RWPE1 (cell line): ENCODE measurements around the gene PRR23E.

Experiments used
- CTCF ChIA-PET: fragments of 350-600 bp; sonication (Branson Sonifier 250); formaldehyde crosslinking; extraction: SDS; loops from one replicate; lab custom pipeline; 2021; lab: Yijun Ruan, JAX
- POLR2A ChIA-PET: fragments of 400-600 bp; formaldehyde crosslinking; extraction: SDS; loops from one replicate; lab custom pipeline; 2020; ENCODE audit warnings: antibody characterized with exemption; ENCODE audit not compliant: low non-redundant PET; lab: Yijun Ruan, JAX
- DNase-seq: peaks from one replicate; pipeline ENCODE4 v3.0.0; 2012; ENCODE audit warnings: low spot score
- H3K27ac ChIP-seq: fragments of 450-650 bp; 2 replicates; pipeline ENCODE4 v1.5.1; 2017
- TF ChIP-seq, protein P1 (sequence below): fragments of 450-650 bp; conservative IDR thresholded peaks from 2 replicates; pipeline ENCODE4 v1.5.1; 2017; ENCODE audit warnings: low read depth, mild to moderate bottlenecking

PRR23E gene

GRCh38 chr3:127192576-127193232 lies at the start of gene PRR23E:
TSS of gene PRR23E (plus strand) at chr3:127193131. CDS start at chr3:127196686, 3,555 bp downstream.
- CTCF ChIA-PET, result no interaction called here
- POLR2A ChIA-PET, result no interaction called here
- H3K27ac ChIP-seq, result no peak within 1 kb of the TSS
- TF ChIP-seq, protein P1, sequence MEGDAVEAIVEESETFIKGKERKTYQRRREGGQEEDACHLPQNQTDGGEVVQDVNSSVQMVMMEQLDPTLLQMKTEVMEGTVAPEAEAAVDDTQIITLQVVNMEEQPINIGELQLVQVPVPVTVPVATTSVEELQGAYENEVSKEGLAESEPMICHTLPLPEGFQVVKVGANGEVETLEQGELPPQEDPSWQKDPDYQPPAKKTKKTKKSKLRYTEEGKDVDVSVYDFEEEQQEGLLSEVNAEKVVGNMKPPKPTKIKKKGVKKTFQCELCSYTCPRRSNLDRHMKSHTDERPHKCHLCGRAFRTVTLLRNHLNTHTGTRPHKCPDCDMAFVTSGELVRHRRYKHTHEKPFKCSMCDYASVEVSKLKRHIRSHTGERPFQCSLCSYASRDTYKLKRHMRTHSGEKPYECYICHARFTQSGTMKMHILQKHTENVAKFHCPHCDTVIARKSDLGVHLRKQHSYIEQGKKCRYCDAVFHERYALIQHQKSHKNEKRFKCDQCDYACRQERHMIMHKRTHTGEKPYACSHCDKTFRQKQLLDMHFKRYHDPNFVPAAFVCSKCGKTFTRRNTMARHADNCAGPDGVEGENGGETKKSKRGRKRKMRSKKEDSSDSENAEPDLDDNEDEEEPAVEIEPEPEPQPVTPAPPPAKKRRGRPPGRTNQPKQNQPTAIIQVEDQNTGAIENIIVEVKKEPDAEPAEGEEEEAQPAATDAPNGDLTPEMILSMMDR, result no peak
- no peak for DNase-seq

DNA sequence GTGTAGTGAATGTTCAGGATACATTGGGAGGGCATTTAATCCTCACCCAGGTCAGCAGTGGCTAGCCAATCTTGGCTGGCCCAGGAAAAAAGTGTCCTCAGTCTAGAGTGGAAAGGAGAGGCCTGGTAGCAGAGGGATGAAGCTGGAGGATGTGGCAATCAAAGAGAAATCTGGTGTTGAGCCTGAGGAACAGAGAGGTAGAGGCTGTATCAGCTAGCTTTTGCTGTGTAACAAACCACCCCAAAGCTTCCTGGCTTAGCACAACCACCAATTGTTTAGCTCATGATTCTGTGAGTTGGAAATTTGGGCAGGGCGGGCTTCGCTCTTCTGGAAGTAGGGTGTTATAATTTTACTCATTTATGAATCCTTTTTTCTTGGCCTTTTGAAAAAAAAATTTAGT lies 49.8 kb upstream of the PRR23E start:
- ChIA-PET POLR2A (no interaction called here), CTCF (interaction anchor here (0.8 kb wide), 1 partner anchor 9 kb away, joined by 3 read pairs; no protein-coding TSS in a partner anchor)
- TF ChIP-seq, protein P1, result no peak
- no peak overlapping the region for H3K27ac ChIP-seq
- DNase-seq, result no peak

GRCh38 chr3:127144631-127145030 lies 48.3 kb upstream of the PRR23E start:
- TF ChIP-seq, protein P1, result no peak
- POLR2A ChIA-PET, result no interaction called here
- no peak overlapping the region for H3K27ac ChIP-seq
- DNase-seq, result no peak
- CTCF ChIA-PET, result no interaction called here

GRCh38 chr3:127145266-127145665 lies 47.7 kb upstream of the PRR23E start:
- TF ChIP-seq, protein P1, result no peak
- POLR2A ChIA-PET, result no interaction called here
- CTCF ChIA-PET, result no interaction called here
- H3K27ac ChIP-seq, result no peak overlapping the region
- DNase-seq, result no peak

DNA sequence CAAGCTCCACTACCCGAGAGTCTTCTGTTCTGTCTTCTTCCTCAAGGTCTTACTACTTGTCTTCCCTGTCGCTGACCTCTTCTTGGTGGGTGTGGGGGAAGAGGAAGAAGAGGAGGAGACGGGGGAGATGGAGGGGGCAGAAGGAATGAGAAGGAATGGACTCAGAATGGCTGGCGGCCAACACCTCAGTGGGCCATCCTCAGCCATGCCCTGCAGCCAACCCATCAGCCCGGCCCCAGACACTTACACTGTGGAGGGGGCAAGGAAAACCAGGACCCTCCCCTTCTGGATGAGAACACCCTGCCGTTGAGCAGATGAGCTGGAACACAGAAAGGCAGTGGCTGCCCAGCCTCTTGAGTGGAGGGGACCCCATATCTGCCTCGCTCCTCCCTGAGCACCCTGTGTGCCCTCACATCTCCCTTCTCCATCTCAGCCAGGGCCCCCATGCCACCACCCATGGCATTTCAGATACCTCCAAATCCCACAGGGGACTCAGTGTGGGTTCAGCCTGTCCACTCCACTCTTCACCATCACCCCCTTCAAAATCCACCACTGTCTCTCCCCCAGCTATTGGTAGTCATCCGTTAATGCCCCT lies 45.5 kb upstream of the PRR23E start:
- DNase-seq, result no peak
- no peak overlapping the region for H3K27ac ChIP-seq
- ChIA-PET POLR2A (no interaction called here), CTCF (no interaction called here)
- TF ChIP-seq, protein P1, result no peak

DNA sequence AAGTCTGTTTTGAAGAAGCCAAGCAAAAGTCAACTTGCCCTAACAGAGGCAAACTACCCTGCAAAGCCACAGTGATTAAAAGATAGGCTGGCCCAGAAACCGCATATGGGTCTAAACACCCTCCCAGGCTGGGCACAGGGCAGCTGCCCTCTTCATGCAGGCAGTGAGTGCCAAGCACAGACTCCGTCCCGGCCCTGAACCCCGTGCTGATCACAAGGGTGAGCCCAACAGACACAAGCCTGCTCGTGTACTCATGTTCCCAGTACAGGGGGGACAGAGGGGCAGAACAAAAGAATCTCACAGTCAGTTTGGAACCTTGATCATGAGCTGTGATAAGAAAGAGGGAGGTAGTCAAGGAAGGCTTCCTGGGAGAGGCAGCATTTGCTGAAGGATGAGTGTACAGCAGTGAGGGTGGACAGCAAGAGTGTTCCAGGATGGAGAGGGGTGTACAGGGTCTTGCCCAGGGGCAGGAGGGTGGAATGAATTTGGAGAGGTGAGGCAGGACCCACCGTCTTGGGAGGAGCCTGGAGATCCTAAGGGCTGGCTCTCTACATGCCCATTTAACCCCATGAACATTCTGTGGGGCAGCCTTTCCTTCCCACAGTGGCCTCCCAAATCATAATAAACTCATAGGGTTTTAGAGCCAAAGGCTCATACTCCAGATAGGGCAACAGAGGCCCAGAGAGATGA lies 43.2 kb upstream of the PRR23E start:
- DNase-seq, result no peak
- TF ChIP-seq, protein P1, result no peak
- POLR2A ChIA-PET, result no interaction called here
- CTCF ChIA-PET, result no interaction called here
- no peak overlapping the region for H3K27ac ChIP-seq
